ENCODE data around the gene SLC4A5.
"Not testable (repeated sequence)": the region's sequence is repeated elsewhere in the genome, so short reads cannot be mapped to it uniquely, and the experiment has no call there.

The SLC4A5 gene

DNA sequence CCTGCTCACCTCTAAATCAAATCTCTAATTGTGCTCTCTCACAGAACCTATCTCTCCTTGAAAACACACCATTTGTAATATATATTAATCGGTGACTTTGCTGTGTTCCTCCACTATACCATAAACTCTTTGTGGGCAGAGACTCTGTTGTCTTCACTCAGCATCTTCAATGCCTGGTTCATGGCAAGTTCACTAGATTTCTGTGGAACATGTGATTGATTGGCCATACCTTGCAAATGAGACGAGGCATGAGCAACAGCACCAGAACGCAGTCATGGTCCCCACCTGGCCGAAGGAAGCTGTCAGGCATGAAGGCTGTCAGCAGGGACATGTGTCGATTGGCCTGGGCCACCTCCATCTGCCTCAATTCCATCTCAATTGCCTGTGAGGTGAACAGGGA lies 25.3 kb upstream of the SLC4A5 start:
- no peak for DNase-seq (ENCODE audit: extremely low read depth in 1 of 2, low read depth in 1 of 2)

DNA sequence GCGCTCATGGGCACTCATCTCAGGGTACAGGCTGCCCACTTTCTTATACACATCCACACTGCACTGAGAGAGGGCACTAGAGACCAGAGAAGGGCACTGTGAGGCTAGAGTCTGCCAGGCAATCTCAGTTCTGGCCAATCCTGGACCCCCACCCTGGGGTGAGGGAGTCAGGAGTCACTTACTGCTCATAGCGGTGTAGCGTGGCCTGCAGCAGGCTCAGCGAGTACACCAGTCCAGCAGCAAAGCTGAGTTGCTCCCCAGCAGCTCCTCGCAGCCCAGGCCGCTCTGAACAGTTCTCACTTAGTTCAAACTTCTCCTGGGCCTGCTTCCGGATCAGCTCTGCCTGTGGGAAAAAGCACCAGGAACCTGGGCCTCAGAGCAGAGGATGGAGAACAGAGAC lies 24.6 kb upstream of the SLC4A5 start:
- no peak for DNase-seq (ENCODE audit: extremely low read depth in 1 of 2, low read depth in 1 of 2)

DNA sequence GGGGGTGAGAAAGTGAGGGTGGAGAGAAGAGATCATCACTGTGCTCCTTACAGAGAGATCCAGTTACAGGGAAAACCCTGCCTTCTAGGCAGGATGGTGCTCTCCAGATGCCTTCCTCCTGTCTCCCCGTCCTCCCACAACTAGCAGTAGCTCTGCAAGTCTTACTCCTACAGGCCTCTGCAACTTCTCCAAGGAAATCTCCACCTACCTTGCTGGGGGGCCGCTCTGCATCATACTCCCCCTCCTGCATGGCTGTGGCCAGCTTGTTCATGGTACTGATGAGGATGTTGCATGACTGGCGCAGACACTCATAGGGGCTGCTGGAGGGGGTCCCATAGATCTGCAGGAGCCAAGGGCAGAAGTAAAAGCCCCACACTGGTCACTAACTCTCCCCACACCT lies 22.8 kb upstream of the SLC4A5 start:
- DNase-seq (ENCODE audit: extremely low read depth in 1 of 2, low read depth in 1 of 2) = no peak

DNA sequence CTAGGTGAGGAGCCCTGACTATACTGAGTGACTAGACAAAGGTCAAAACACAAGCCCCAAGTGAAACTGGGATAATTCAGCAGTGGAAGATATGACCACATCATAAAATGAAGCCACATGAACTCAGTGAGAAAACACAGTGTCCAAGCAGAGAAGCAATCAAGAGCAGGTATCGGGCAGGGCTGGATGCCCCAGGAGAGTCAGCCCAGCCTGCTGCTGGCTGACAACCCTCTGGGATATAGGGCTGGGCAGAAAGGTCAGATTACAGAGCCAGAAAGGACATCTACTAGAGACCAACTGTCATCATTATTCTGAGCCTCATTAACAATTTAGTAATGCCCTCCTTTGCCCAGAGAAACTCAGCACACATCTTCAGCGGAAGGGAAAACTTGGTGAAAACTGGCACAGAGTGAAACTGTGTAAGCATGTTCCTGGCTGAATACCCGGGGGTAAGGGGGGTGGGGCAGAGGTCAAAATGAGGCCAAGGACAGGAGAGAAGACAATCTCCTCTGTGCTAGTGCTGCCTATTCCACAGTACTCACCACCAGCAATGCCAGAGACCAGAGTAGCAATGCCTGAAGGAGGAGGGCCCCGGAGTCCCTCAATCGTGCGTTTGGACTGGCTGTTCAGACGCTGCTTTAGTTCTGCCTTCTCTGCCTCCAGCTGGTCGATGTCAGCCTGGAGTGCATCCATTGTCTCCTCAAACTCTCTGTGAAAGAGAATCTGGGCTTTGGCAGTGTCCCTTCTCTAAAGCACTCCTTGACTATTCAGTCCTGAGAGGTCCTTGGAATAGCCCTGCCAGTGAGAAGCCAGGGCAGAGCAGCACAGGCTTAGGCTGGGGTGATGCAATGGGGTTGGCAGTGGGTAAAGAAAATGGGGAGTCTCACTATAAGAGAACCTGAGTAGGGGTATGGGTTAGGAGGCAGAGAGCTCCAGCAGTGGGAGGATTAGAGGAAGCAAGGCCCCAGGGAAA lies 21.6 kb upstream of the SLC4A5 start:
- DNase-seq (ENCODE audit: extremely low read depth in 1 of 2, low read depth in 1 of 2) = no peak

DNA sequence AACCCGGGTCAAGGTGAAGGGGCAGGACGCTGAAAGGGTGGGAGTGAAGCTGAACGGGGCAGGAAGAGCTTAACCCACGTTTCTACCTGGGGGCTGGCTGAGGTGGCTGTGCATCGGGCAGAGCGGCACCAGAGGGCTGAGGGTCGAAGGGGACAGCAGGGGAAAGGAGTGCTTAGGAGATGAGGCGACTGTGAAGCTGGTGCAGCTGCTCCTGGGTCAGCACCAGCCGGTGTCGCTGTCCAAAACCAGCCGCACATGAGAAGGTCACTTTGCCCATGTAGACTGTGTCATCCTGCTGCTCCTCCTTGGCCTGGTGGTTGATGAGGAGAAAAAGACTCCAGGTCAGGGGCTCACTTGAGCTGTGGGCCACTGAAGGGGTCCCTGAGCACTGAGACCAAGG lies 18.1 kb upstream of the SLC4A5 start:
- DNase-seq (ENCODE audit: extremely low read depth in 1 of 2, low read depth in 1 of 2) = no peak

DNA sequence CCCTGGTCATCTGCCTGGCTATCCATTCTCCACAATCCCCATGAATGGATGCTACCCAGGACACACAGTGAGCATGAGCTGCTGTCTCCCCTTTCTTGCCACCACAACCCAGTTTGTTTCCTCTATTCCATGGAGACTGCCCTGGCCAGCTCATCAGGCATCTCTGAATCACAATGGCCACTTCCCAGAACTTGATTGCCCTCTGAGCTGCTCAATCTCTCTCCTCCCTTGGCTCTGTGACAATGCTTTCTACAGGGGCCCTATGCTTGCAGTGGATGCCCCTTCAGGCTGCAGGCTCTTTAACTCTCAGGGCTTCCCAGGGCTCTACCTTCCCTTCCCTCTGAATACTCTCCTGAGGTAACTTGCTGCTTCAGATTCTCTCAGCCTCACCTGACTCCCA lies 14.4 kb upstream of the SLC4A5 start:
- no peak for DNase-seq (ENCODE audit: extremely low read depth in 1 of 2, low read depth in 1 of 2)

DNA sequence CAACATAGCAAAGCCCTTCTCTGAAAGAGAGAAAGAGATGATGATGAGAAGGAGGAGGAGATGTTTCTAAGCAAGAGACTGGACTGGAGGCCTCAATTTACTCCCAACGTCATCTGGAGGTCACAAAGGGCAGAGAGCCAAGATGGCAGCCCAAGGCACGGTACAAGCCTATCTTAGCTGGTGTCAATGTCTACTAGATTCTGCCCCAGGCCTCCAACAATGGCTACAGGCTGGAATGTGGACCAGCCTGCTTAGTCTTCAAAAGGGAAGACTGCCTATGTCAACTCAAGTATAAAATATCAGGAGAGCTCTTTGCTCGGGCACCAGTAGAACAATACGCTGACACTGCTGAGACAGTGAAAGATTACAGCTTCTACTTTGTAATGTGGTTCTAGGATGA lies 6.7 kb upstream of the SLC4A5 start:
- DNase-seq (ENCODE audit: extremely low read depth in 1 of 2, low read depth in 1 of 2) = no peak

DNA sequence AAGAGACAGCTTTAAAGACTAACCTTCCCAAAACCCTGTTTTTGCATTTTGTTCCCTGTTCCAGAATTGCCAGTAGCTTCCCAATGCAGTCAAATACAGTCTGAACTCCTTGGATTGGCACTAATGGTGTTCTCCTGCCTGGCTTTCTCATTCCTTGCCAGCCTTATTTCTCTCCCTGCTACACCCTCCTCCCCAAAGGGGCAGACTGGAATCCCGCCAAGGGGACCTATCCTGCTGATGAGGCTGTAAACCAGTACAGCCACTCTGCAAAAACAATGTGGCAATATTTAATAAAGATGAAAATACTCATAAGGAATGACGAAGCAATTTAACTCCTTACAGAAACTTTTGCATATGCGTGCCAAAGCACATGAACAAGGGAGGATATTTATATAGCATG lies 4.5 kb upstream of the SLC4A5 start:
- DNase-seq (ENCODE audit: extremely low read depth in 1 of 2, low read depth in 1 of 2) = no peak

DNA sequence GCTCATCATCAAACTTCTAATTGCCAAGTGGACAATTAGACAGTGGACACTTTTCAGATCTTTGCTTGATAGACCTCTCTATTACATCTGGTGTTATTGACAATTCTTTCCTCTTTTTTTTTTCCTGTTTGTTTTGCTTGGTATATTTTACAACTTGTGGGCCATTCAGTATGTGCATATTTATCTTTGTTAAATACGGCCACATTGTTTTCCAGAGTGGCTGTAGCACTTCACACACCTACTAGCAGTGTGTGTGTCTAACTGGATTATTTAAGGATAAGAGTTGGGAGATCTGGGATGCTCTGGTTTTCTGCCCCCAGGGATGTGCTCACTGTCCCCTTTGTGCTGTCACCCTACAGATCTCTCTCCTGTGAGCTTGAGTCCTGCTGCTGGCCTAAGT lies 4.1 kb upstream of the SLC4A5 start:
- no peak for DNase-seq (ENCODE audit: extremely low read depth in 1 of 2, low read depth in 1 of 2)

DNA sequence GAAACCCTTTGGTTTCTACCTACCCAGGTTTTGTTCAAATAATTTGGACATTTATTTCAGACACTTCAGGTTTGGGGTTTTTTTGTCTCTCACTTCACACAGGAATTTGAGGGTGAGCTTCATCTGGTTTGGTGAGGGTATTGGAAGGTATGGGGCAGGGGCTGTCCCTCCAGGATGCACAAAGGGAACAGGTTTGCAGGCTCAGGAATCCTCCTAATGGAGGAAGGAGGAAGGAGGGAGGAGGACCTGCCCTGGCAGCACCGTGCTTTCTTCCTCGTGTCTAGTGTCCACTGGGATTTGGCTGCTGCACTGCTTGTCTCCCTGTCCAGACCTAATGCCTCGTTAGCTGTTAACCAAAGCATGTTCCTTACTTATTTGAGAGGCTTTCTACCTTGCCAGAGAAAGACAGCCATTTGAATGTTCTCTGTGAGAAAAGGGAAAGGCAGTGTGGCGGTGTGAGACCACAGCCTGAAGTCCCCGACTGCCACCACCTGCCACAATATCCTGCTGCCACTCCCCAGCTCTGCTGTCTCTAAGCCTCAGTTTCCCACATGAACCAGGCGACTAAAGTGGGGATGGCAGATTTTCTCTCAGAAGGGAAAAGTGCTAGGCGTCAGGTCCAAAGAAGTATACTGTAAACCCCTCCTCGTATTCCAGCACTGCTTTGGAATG lies 2.2 kb upstream of the SLC4A5 start:
- DNase-seq (ENCODE audit: extremely low read depth in 1 of 2, low read depth in 1 of 2) = no peak

DNA sequence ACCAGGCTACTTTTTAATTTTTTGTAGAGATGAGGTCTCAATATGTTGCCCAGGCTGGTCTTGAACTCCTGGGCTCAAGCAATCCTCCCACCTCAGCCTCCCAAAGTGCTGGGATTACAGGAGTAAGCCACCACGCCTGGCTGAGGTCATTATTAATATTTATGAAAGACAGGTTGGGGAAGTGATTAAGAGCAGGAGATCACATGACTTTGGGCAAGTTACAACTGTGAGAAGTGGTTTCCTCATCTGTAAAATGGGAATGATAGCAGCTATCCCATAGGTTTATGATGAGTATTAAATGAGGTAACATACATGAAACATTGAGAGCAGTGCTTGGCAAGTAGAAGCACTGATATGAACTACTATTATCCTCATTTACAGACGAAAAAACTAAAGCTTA lies 7.0 kb downstream of the SLC4A5 start:
- not testable (repeated sequence) for DNase-seq (ENCODE audit: extremely low read depth in 1 of 2, low read depth in 1 of 2)

DNA sequence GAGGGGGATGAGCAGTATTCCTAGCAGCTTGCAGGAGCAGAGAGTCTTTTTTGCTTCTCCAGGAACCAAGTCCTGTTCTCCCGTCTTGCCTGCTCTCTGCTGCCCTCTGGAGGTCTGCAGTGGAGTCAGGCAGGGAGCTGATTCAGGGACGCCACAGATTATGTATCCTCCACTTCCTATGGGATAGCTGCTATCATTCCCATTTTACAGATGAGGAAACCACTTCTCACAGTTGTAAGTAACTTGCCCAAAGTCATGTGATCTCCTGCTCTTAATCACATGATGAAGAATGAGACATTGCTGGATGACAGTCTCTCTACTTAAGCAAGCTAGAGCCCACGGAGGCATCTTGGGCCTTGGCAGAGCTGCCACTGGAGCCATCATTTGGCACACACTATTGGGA lies 8.3 kb downstream of the SLC4A5 start:
- DNase-seq (ENCODE audit: extremely low read depth in 1 of 2, low read depth in 1 of 2) = peak; percentile 6 to 43

DNA sequence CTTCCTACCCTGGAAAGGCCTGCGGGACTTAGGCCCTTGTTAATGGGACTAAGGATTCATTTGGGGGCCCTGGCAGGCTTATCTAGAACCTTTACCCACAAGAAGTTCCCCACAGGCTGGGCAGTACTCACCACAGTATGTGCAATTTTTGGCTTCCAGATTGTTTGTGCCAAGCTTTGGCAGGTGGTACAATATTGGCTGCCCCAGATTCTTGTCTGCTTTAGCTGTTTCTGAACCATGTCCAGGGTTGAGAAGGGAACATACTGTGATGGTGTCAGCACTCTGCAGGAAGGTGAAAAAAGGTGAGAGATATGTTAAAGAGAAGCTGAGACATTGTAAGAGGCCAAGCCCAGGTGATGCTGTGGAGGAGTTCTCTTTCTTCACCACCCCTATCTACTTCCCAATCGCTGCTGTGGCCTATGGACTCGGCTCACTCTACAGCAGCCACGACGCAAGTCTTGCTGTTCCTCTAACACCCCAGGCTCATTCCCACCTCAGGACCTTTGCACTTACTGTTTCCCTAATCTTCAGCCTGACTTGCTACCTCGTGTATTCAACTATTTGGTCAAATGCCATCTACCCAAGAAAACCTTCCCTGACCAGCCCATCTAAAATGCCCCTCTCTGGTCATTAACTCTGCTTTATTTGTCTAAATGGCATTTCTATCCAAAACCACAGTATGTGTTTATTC lies 9.2 kb downstream of the SLC4A5 start:
- no peak for DNase-seq (ENCODE audit: extremely low read depth in 1 of 2, low read depth in 1 of 2)

DNA sequence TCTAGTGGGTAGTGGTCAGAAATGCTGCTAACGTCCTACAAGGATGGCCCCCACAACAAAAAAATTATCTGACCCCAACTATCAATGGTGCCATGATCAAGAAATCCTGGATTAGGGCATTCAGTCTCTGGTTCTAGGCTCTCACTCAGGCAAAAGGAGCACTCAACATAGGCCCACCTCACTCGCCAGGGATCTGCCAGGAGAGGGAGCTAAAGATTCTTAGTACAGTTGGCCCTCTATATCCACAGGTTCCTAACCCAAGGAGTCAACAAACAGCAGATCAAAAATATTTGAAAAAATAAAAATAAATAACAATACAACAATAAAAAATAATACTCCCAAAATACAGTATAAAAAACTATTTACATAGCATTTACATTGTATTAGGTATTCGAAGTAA lies 10.0 kb downstream of the SLC4A5 start:
- DNase-seq (ENCODE audit: extremely low read depth in 1 of 2, low read depth in 1 of 2) = no peak

DNA sequence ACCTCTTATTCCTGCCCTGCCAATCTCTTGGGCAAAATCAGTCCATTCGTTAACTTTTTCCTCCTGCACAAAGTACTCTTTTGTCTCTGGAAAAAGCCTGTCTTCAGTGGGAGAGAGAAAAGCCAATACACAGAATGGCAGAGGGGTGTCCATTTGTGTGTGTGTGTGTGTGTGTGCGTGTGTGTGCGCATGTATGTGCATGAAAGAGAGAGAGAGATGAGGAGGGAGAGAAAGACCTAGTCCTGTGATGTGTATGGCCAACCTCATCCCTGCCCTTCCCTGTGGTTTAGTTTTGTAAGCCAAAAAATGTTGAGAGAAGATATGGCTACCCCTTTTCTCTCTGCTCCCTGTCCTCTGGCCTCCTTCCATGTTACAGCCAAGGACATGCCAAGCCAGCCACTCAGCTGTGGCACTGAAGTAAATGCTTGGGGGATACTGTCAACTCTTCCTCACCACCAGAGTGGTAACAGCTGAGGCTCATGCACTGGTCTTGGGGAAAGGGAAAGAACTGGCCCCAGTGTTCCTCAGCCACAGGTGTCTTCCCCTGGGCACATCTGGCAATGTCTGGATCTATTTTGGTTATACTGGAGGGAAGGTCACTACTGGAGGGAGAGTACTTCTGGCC lies 10.6 kb downstream of the SLC4A5 start:
- DNase-seq (ENCODE audit: extremely low read depth in 1 of 2, low read depth in 1 of 2) = no peak

DNA sequence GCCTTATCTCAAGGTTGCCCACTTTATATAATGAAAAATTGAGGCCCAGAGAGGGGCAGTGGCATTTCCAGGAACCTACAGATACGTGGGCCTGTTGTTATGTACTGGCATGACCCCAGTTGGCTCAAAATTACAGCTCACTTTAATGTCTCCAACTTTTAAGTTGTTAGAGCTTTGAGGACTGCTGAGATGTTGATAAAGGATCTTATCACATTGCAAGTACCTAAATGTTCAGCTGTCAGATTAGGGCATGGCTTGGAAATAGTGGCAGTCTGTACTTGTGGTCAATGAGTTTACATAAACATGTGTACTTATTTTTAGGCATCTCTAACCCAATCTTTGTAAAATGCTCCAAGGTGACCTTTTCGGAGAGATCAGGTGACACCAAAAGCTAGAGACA lies 14.6 kb downstream of the SLC4A5 start:
- no peak for DNase-seq (ENCODE audit: extremely low read depth in 1 of 2, low read depth in 1 of 2)

DNA sequence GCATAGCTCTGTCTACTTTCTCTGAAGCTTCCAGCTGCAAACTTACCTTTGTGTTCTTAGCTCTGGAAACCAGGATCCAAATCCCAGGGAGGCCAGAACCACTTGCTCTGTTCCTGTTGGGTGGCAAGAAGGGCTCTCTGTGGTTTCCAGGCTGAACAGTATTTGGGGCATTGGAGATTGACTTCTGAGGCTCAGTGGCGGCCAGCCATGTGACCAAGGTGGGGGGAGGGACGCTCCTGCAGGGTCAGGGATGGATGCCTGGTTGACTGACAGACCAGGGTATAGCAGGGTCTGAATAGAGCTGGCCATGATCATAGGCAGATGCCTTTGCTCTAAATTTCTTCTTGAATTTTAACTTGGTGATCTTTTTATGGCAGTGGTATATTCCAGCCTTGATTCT lies 15.1 kb downstream of the SLC4A5 start:
- no peak for DNase-seq (ENCODE audit: extremely low read depth in 1 of 2, low read depth in 1 of 2)

DNA sequence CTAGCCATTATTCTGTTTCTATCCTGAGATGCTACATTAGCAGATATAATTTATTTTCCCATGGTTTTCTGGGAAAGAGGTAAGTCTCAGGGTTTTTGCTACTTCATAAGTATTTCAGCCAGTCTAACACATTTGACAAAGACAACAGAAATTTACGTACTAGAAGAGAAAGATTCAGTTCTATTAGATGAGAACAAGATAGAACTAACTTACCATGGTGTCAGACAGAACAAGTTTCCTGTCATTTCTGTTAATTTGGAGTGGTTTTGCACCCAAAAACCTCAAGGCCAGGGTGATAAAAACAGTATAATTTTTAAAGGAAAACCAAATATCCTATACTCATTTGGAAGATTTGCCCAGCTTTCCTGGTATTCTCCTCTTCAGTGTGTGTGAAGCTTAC lies 15.6 kb downstream of the SLC4A5 start:
- DNase-seq (ENCODE audit: extremely low read depth in 1 of 2, low read depth in 1 of 2) = no peak

DNA sequence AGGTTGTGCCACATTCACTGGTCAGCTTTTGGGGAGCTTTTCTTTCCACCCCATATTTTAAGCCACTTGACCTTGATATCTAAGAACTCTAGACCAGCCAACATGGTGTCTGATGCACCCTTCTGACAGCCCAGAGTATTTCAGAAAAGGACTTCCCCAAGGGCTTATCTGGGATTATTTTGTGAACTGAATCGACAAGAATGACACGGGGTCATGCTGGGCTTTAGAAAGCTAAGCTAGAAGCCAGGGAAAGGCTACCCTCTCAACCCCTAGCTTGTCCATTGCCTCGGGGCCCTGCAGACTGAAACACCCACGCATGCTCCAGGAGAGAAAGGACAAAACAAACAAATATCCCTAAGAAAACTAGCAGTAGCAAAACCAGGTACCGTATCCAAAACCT lies 16.0 kb downstream of the SLC4A5 start:
- DNase-seq (ENCODE audit: extremely low read depth in 1 of 2, low read depth in 1 of 2) = no peak

DNA sequence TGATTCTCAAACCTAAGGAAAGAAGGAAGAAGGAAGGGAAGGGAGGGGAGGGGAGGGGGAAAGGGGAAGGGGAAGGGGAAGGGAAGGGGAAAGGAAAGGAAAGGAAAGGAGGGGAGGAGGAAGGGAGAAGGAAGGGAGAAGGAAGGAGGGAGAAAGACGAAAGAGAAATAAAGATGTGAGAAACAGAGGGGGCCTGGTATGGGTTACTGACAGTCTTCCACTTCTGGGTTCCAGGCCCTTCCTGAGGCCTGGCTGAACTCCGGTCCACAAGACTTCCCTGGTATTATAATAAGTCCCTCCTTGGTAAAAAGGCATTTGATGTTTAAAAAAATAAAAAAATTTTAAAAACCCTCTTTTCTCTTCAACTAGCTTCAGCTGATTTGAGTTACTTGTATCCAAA lies 17.4 kb downstream of the SLC4A5 start:
- DNase-seq (ENCODE audit: extremely low read depth in 1 of 2, low read depth in 1 of 2) = no peak

DNA sequence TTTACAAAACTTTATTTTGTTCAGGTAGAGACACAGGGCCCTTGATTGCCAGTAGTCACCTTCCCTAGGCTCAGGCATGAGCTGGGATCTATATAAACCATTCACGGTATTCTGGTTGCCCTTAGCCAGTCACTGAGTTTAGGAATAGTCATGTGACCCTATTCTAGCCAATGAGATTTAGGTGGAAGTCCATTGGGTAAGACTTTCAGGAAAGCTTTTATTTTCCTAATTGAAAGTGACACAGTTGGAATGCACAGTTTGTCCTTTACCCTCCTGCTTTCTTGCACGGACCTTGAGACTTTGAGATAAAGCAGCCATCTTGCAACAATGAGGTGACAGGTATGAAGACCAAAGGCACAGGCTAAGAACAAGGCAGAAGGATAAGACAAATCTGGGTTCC lies 21.5 kb downstream of the SLC4A5 start:
- DNase-seq (ENCODE audit: extremely low read depth in 1 of 2, low read depth in 1 of 2) = no peak

All from stimulated activated CD8-positive, alpha-beta memory T cell treated with anti-CD3 and anti-CD28 coated beads, Interleukin-7, amount 100 ng/mL, for 48 hours (primary cell).